ENCODE measurements around the gene COL27A1. TPM values are rescaled to one million over a fixed set of nuclear protein-coding genes. Genes with fewer than 3 reads are reported as not detected.

The COL27A1 gene
- polyA plus RNA-seq, 1 of the 3 experiments (the other 2 are of a cell fraction): 8.7 TPM

- CTCF ChIA-PET: interaction anchor here (0.6 to 4.2 kb wide), 5 partner anchors 7 to 77 kb away, joined by 3 to 19 read pairs (median 3); partner anchors contain the start of gene COL27A1
- H3K4me2 ChIP-seq: no peak overlapping the region
- no peaks in the 10 kb centered on the region for H3K27me3 ChIP-seq (ENCODE audit: insufficient read depth)
- H3K4me1 ChIP-seq (ENCODE audit: control insufficient read depth in 1 of 2, insufficient read depth in 2 of 2, low read depth in 1 of 2, low read length in 1 of 2): peaks cover 0 to 56% of the 10 kb centered on the region in 2 experiments; a peak in 1 of 4 replicates
- no peaks in the 10 kb centered on the region for H3K79me2 ChIP-seq (ENCODE audit: insufficient read depth)
- no peaks in the 10 kb centered on the region for H3K36me3 ChIP-seq (replicated peaks in 1 of 2; ENCODE audit: control insufficient read depth in 1 of 2, insufficient read depth in 2 of 2, low read length in 1 of 2)
- WGBS (ENCODE audit: low lambda C conversion rate): 85% methylated on average over 11 of the region's 12 CpGs
- H3K27ac ChIP-seq (ENCODE audit: low read depth in 2 of 2, low read length in 1 of 2): peak overlapping the region in 1 of 2 experiments; percentile 51; a peak in 2 of 4 replicates
- POLR2A ChIA-PET: interaction anchor here (0.6 to 0.7 kb wide), 2 partner anchors 27 to 45 kb away, joined by 3 read pairs; no protein-coding TSS in a partner anchor
- H4K20me1 ChIP-seq (ENCODE audit: insufficient read depth): no peaks in the 10 kb centered on the region
- H3K4me3 ChIP-seq (ENCODE audit: low read depth in 2 of 2, low read length in 1 of 2): no peak overlapping the region
- H3K9me2 ChIP-seq: no peaks in the 10 kb centered on the region
- no peak overlapping the region for H2AFZ ChIP-seq (ENCODE audit: low read depth)
- no peaks in the 10 kb centered on the region for H3F3A ChIP-seq (replicated peaks; ENCODE audit: insufficient read depth)
- DNase-seq: no peak
- TF ChIP-seq USF1 (IDR thresholded peaks at IDR 0.05; ENCODE audit: borderline replicate concordance, low read depth) (no peak), RXRA (IDR thresholded peaks at IDR 0.05; ENCODE audit: borderline replicate concordance, low read depth) (no peak), POLR2AphosphoS5 (IDR thresholded peaks at IDR 0.05; ENCODE audit: low read depth, low read length) (no peak), RFX5 (IDR thresholded peaks at IDR 0.05; ENCODE audit: low read length) (no peak), TEAD4 (IDR thresholded peaks at IDR 0.05; ENCODE audit: borderline replicate concordance, insufficient read depth) (no peak), ELF1 (IDR thresholded peaks at IDR 0.05) (no peak)
- no peak overlapping the region for H3K9ac ChIP-seq
- no peaks in the 10 kb centered on the region for H3K9me3 ChIP-seq
Observed at GRCh38 chr9:114231719-114232449, 76.5 kb downstream of the COL27A1 start.

DNA sequence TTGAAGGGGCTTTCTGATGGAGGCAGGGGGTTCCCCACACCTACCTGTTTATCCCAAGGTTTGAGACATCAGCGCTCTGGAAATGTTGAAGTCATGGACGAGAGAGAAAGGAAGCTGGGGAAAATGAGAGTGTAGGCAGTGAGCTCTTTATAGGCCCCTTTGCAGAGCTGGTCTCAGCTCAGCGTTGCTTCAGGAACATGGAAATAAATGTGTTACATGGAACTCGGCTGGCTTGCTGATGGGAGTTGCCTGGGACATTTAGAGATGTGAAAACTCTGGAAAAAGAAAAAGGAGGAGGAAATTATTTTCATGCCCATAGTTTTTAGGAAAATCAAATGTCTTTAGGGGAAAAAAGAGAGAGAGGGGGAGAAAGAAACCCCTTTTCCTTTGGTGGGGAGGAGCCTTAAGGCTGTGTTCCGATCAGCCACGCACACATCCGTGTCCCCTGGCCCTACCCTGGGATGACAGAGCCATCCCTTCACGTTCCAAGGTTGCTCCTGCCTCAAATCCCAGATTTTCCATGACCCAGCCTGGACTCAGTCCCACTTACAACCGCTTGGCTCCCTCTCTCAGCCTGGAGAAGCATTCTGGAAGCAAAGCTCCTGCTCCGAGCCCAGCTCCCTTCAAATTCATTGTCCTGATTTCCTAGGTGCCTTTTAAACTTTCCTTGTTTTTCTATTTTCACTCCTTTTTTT is 78.3 kb downstream of the COL27A1 start:
- no peaks in the 10 kb centered on the region for H3K9me2 ChIP-seq
- POLR2A ChIA-PET: interaction anchor here (1.2 kb wide), 1 partner anchor 70 kb away, joined by 4 read pairs; no protein-coding TSS in a partner anchor

More for the DNA sequence above, 78.3 kb downstream of the COL27A1 start:
- Histone ChIP-seq H3F3A (replicated peaks; ENCODE audit: insufficient read depth) (no peaks in the 10 kb centered on the region), H3K27me3 (ENCODE audit: insufficient read depth) (no peaks in the 10 kb centered on the region), H3K9ac (no peak overlapping the region), H3K79me2 (ENCODE audit: insufficient read depth) (no peaks in the 10 kb centered on the region), H3K4me2 (no peak overlapping the region), H3K27ac (ENCODE audit: low read depth in 2 of 2, low read length in 1 of 2) (no peak overlapping the region), H3K4me3 (ENCODE audit: low read depth in 2 of 2, low read length in 1 of 2) (no peak overlapping the region), H4K20me1 (ENCODE audit: insufficient read depth) (no peaks in the 10 kb centered on the region), H3K36me3 (replicated peaks in 1 of 2; ENCODE audit: control insufficient read depth in 1 of 2, insufficient read depth in 2 of 2, low read length in 1 of 2) (no peaks in the 10 kb centered on the region), H3K9me3 (no peaks in the 10 kb centered on the region), H3K4me1 (ENCODE audit: control insufficient read depth in 1 of 2, insufficient read depth in 2 of 2, low read depth in 1 of 2, low read length in 1 of 2) (peaks cover 0 to 47% of the 10 kb centered on the region in 2 experiments; a peak in 2 of 4 replicates), H2AFZ (ENCODE audit: low read depth) (no peak overlapping the region)
- TF ChIP-seq EZH2phosphoT487 (IDR thresholded peaks at IDR 0.05; ENCODE audit: borderline replicate concordance, low read depth) (no peak), CTCF (IDR thresholded peaks at IDR 0.05) (no peak), NFIC (IDR thresholded peaks at IDR 0.05; ENCODE audit: borderline replicate concordance) (no peak), RCOR1 (IDR thresholded peaks at IDR 0.05; ENCODE audit: low read length) (no peak), SMC3 (IDR thresholded peaks at IDR 0.05; ENCODE audit: low read depth, low read length) (no peak), TEAD4 (IDR thresholded peaks at IDR 0.05; ENCODE audit: borderline replicate concordance, insufficient read depth) (no peak), RXRA (IDR thresholded peaks at IDR 0.05; ENCODE audit: borderline replicate concordance, low read depth) (no peak), RAD21 (IDR thresholded peaks at IDR 0.05; ENCODE audit: low read length) (no peak), SIN3A (IDR thresholded peaks at IDR 0.05; ENCODE audit: borderline replicate concordance, low read depth, low read length) (no peak), NRF1 (IDR thresholded peaks at IDR 0.05; ENCODE audit: low read depth, low read length) (no peak), TAF1 (IDR thresholded peaks at IDR 0.05; ENCODE audit: borderline replicate concordance, low read depth, low read length) (no peak), JUND (IDR thresholded peaks at IDR 0.05) (no peak)
- CTCF ChIA-PET: interaction anchor here (0.6 to 10.5 kb wide), 7 partner anchors 17 to 151 kb away, joined by 3 to 137 read pairs (median 4); partner anchors contain the start of gene COL27A1
- 94% methylated on average over 10 of the region's 10 CpGs for whole genome bisulfite sequencing (ENCODE audit: low lambda C conversion rate)
- DNase-seq: no peak
